ENCODE results near the gene TMEM169.

TMEM169 gene

DNA sequence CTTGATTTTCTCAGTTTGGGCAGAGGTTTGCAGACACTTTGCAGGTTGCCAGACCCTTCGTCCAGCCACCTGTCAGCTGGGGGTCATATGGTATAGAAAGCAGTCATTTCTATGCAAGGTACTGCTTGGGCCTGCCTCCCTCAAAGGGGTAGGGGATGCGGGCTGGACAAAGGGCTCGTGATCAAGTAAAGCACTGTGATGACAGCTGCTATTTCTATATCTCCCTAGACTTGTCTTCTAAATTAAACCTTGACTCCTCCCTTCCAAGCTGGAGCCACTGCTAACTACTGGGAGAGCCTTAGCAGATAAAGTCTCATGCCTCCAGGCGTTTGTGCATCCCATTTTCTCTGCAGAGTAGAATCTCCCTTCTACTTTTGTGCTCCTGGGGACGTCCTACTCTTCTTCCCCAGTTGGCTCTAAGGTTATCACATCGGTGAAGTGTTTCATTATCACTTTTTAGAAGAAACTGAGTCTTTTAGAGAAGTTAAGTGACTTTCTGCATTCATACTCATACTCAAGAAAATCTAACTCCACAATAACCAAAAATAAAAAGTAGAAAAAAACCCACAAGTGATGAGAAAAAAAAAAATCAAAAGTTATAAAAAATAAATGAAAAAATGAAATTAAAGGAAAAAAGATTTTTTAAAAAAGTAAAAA lies 26.7 kb downstream of the TMEM169 start:
- peaks cover 27% of the 10 kb centered on the region for H3K4me1 ChIP-seq (ENCODE audit: control insufficient read depth, insufficient read depth, low read length)
- peaks cover 30% of the 10 kb centered on the region for H3K36me3 ChIP-seq (ENCODE audit: control insufficient read depth, insufficient read depth, low read length, severe bottlenecking)
- DNase-seq (ENCODE audit: low read depth), result no peak

DNA sequence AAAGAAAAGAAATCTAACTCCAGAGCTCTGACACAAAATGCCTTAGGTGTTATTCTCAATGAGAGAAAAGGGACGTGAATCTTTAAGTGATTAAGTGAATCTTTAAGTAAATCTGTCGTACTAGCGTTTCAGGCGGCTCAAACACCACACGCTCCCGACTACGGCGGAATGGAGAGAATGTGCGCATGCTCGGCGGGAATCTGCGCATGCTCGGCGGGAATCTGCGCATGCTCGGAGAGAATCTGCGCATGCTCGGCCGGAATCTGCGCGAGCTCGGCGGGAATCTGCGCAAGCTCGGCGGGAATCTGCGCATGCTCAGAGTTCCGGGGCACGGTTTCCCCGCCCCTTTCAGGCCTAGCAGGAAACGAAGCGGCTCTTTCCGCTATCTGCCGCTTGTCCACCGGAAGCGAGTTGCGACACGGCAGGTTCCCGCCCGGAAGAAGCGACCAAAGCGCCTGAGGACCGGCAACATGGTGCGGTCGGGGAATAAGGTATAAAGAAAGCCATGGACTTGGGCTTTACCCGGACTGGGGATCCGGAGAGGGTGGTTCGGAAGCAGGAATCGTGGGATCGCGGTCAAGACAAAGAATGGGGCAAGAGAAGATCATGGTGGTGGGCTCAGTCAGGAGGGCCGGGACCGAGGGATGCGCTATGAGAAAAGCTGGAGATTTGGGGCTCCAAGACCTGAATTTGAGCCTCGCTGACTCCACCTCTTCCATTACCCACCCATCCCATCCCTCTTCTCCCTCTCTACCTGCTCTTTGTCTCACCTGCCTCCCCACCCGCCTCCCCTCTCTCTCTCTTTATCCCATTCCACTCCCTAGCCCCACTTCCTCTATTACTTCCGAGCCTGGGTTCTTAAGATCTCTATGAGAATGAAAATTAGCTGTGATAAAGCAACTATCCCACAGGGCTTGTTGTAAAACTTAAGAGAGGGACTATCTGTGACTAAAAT lies 27.5 kb downstream of the TMEM169 start, which contains the start of gene XRCC5:
Gene XRCC5, plus strand, starts transcription at position 382 of the 955 bp plus-strand sequence. Its CDS starts 89 bp downstream, at position 471.
- Histone ChIP-seq H3K36me3 (ENCODE audit: control insufficient read depth, insufficient read depth, low read length, severe bottlenecking) (peaks cover 38% of the 10 kb centered on the region), H3K4me1 (ENCODE audit: control insufficient read depth, insufficient read depth, low read length) (peaks cover 30% of the 10 kb centered on the region), H3K4me3 (ENCODE audit: low read length) (peak within 1 kb of the TSS; percentile 99), H3K9me3 (ENCODE audit: control insufficient read depth, low read length) (no peaks in the 10 kb centered on the region), H3K9ac (ENCODE audit: low read length) (peak within 1 kb of the TSS; percentile 99), H3K27me3 (replicated peaks; ENCODE audit: control insufficient read depth, insufficient read depth, low read length) (no peaks in the 10 kb centered on the region)
- peak; percentile 99 for DNase-seq (ENCODE audit: low read depth)

More for the DNA sequence above, 26.7 kb downstream of the TMEM169 start:
- H3K4me3 ChIP-seq (ENCODE audit: low read length), result peak overlapping the region; percentile 99
- H3K9me3 ChIP-seq (ENCODE audit: control insufficient read depth, low read length), result no peaks in the 10 kb centered on the region
- peak overlapping the region; percentile 99 for H3K9ac ChIP-seq (ENCODE audit: low read length)
- no peaks in the 10 kb centered on the region for H3K27me3 ChIP-seq (replicated peaks; ENCODE audit: control insufficient read depth, insufficient read depth, low read length)

DNA sequence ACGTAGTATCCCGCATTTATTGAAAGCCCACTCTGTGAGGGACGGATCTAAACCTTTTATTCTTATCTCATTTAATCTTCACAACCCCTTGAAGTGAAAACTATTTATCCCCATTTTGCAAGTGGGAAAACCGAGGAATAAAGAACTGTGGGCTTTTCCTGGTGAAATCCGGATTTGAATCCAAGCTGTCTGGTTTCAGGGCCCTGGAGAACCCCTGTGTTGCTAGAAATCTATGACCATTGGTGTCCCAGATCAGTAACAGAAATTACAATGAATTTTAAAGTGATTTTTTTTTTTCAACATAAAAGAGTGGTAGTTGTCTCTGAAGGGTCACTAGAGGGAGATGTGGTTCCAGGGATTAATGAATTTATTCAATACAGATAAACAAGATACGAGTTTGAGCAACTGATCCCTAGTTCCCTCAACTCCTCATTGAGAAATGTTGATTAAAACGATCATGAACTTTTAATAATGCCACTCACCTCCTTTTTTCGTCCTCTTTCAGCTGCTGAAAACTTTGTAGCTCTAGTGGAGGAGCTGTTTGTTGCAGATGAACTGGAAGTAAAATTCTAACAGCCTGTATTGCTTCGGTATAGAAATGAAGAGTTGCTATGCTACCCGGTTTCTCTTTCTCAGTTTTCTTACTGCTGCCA lies 28.4 kb downstream of the TMEM169 start:
- H3K36me3 ChIP-seq (ENCODE audit: control insufficient read depth, insufficient read depth, low read length, severe bottlenecking), result peaks cover 40% of the 10 kb centered on the region
- H3K27me3 ChIP-seq (replicated peaks; ENCODE audit: control insufficient read depth, insufficient read depth, low read length), result no peaks in the 10 kb centered on the region
- peak overlapping the region; percentile 99 for H3K4me3 ChIP-seq (ENCODE audit: low read length)
- peak; percentile 81 for DNase-seq (ENCODE audit: low read depth)
- peaks cover 34% of the 10 kb centered on the region for H3K4me1 ChIP-seq (ENCODE audit: control insufficient read depth, insufficient read depth, low read length)
- peak overlapping the region; percentile 99 for H3K9ac ChIP-seq (ENCODE audit: low read length)
- H3K9me3 ChIP-seq (ENCODE audit: control insufficient read depth, low read length), result no peaks in the 10 kb centered on the region

DNA sequence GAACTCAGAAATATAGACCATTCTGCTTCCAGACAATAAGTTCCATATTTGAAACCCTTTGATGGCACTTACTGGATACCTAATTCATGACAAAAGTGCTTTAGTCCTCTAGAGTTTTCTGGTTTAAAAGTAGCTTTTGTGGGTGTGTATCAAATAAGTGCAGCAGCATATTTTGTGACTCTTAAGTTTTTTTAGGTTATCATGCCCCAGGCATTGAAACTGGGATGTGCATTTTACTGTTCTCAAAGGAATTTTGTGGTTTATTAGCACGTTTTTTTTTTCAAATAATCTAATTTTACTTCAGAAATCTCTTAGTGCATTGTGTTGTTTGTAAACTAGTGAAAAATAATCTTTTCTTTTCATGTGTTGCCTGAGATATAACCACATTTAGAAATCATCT lies 28.9 kb downstream of the TMEM169 start:
- H3K4me1 ChIP-seq (ENCODE audit: control insufficient read depth, insufficient read depth, low read length), result peaks cover 39% of the 10 kb centered on the region
- peak overlapping the region; percentile 99 for H3K4me3 ChIP-seq (ENCODE audit: low read length)
- peaks cover 40% of the 10 kb centered on the region for H3K36me3 ChIP-seq (ENCODE audit: control insufficient read depth, insufficient read depth, low read length, severe bottlenecking)
- peak overlapping the region; percentile 99 for H3K9ac ChIP-seq (ENCODE audit: low read length)
- H3K9me3 ChIP-seq (ENCODE audit: control insufficient read depth, low read length), result no peaks in the 10 kb centered on the region
- peak; percentile 25 for DNase-seq (ENCODE audit: low read depth)
- no peaks in the 10 kb centered on the region for H3K27me3 ChIP-seq (replicated peaks; ENCODE audit: control insufficient read depth, insufficient read depth, low read length)

GRCh38 chr2:216111122-216111521 lies 29.4 kb downstream of the TMEM169 start:
- Histone ChIP-seq H3K27me3 (replicated peaks; ENCODE audit: control insufficient read depth, insufficient read depth, low read length) (no peaks in the 10 kb centered on the region), H3K4me3 (ENCODE audit: low read length) (no peak overlapping the region), H3K36me3 (ENCODE audit: control insufficient read depth, insufficient read depth, low read length, severe bottlenecking) (peaks cover 40% of the 10 kb centered on the region), H3K4me1 (ENCODE audit: control insufficient read depth, insufficient read depth, low read length) (peaks cover 41% of the 10 kb centered on the region), H3K9me3 (ENCODE audit: control insufficient read depth, low read length) (no peaks in the 10 kb centered on the region), H3K9ac (ENCODE audit: low read length) (peak overlapping the region; percentile 99)
- DNase-seq (ENCODE audit: low read depth), result no peak

DNA sequence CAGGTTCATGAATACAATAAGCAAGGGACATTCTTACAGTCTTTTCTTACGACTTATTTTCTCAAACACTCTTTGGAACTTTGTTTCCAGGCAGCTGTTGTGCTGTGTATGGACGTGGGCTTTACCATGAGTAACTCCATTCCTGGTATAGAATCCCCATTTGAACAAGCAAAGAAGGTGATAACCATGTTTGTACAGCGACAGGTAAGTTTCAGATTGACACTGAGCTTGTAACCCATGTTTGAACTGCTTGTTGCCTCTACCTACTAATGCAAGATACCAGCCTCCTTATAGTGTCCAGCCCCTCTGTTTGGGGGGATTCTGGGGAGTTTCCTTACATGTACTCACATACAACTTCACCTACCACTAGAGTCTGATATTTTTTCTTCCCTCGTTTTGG lies 31.2 kb downstream of the TMEM169 start:
- Histone ChIP-seq H3K36me3 (ENCODE audit: control insufficient read depth, insufficient read depth, low read length, severe bottlenecking) (peaks cover 56% of the 10 kb centered on the region), H3K27me3 (replicated peaks; ENCODE audit: control insufficient read depth, insufficient read depth, low read length) (no peaks in the 10 kb centered on the region), H3K9ac (ENCODE audit: low read length) (peak overlapping the region; percentile 99), H3K4me3 (ENCODE audit: low read length) (no peak overlapping the region), H3K4me1 (ENCODE audit: control insufficient read depth, insufficient read depth, low read length) (peaks cover 50% of the 10 kb centered on the region), H3K9me3 (ENCODE audit: control insufficient read depth, low read length) (no peaks in the 10 kb centered on the region)
- DNase-seq (ENCODE audit: low read depth), result no peak

GRCh38 chr2:216113572-216113971 lies 31.9 kb downstream of the TMEM169 start:
- Histone ChIP-seq H3K4me3 (ENCODE audit: low read length) (no peak overlapping the region), H3K4me1 (ENCODE audit: control insufficient read depth, insufficient read depth, low read length) (peaks cover 50% of the 10 kb centered on the region), H3K27me3 (replicated peaks; ENCODE audit: control insufficient read depth, insufficient read depth, low read length) (no peaks in the 10 kb centered on the region), H3K36me3 (ENCODE audit: control insufficient read depth, insufficient read depth, low read length, severe bottlenecking) (peaks cover 59% of the 10 kb centered on the region), H3K9me3 (ENCODE audit: control insufficient read depth, low read length) (no peaks in the 10 kb centered on the region), H3K9ac (ENCODE audit: low read length) (peak overlapping the region; percentile 99)
- no peak for DNase-seq (ENCODE audit: low read depth)

- Histone ChIP-seq H3K27me3 (replicated peaks; ENCODE audit: control insufficient read depth, insufficient read depth, low read length) (no peaks in the 10 kb centered on the region), H3K9ac (ENCODE audit: low read length) (peak overlapping the region; percentile 18), H3K4me1 (ENCODE audit: control insufficient read depth, insufficient read depth, low read length) (peaks cover 57% of the 10 kb centered on the region), H3K4me3 (ENCODE audit: low read length) (no peak overlapping the region), H3K9me3 (ENCODE audit: control insufficient read depth, low read length) (no peaks in the 10 kb centered on the region), H3K36me3 (ENCODE audit: control insufficient read depth, insufficient read depth, low read length, severe bottlenecking) (peaks cover 66% of the 10 kb centered on the region)
- no peak for DNase-seq (ENCODE audit: low read depth)
Measured at GRCh38 chr2:216114382-216114713, 32.6 kb downstream of the TMEM169 start.

GRCh38 chr2:216114714-216115531 lies 33.2 kb downstream of the TMEM169 start:
- H3K4me3 ChIP-seq (ENCODE audit: low read length), result peak overlapping the region; percentile 84
- peaks cover 62% of the 10 kb centered on the region for H3K4me1 ChIP-seq (ENCODE audit: control insufficient read depth, insufficient read depth, low read length)
- H3K9me3 ChIP-seq (ENCODE audit: control insufficient read depth, low read length), result no peaks in the 10 kb centered on the region
- H3K36me3 ChIP-seq (ENCODE audit: control insufficient read depth, insufficient read depth, low read length, severe bottlenecking), result peaks cover 72% of the 10 kb centered on the region
- H3K27me3 ChIP-seq (replicated peaks; ENCODE audit: control insufficient read depth, insufficient read depth, low read length), result no peaks in the 10 kb centered on the region
- H3K9ac ChIP-seq (ENCODE audit: low read length), result peak overlapping the region; percentile 89
- DNase-seq (ENCODE audit: low read depth), result peak; percentile 100

DNA sequence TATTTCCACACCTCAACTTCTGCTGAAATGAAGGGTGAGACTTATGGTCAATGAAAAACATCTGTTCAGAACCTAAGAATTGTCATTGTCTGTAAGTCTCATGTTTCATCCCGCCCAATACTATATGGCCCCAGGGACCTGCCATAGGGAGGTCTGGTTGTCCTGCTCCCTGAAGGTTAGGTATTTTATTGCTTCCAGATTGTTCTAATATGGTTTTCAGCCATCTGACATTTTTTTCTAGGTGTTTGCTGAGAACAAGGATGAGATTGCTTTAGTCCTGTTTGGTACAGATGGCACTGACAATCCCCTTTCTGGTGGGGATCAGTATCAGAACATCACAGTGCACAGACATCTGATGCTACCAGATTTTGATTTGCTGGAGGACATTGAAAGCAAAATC lies 34.7 kb downstream of the TMEM169 start:
- Histone ChIP-seq H3K9me3 (ENCODE audit: control insufficient read depth, low read length) (no peaks in the 10 kb centered on the region), H3K36me3 (ENCODE audit: control insufficient read depth, insufficient read depth, low read length, severe bottlenecking) (peaks cover 78% of the 10 kb centered on the region), H3K4me3 (ENCODE audit: low read length) (no peak overlapping the region), H3K4me1 (ENCODE audit: control insufficient read depth, insufficient read depth, low read length) (peaks cover 54% of the 10 kb centered on the region), H3K9ac (ENCODE audit: low read length) (no peak overlapping the region), H3K27me3 (replicated peaks; ENCODE audit: control insufficient read depth, insufficient read depth, low read length) (no peaks in the 10 kb centered on the region)
- DNase-seq (ENCODE audit: low read depth), result peak; percentile 34
